Heart left ventricle (tissue), 16 donors: ENCODE results near the gene NAB2. TPM values are rescaled to one million over a fixed set of nuclear protein-coding genes. Genes with fewer than 3 reads are reported as not detected.
A peak's percentile ranks its signal among the peaks of the same experiment; 100 is the strongest.

ENCODE experiments used
- ATAC-seq, 4 donors: fragments of 200-7000 bp; cut with Tn5 transposase; one replicate each; pipeline ENCODE4 v1.9.1; 2020 to 2022; ENCODE audit warnings: moderate library complexity in 4 of 4, mild to moderate bottlenecking in 3 of 4, moderate number of reproducible peaks in 1 of 4
- DNase-seq, 5 donors: peaks; one replicate each; pipeline ENCODE4 v3.0.0-alpha.2; 2020
- H3K27ac ChIP-seq, 12 donors: fragments of 200-600 bp; sonication (generic) in 4 of 12; one replicate each; pipeline versions ENCODE4 v1.5.0 to v1.8.0; 2016 to 2022; ENCODE audit warnings: mild to moderate bottlenecking in 2 of 12
- H3K27me3 ChIP-seq, 9 donors: fragments of 200-600 bp; sonication (generic) in 2 of 9; one replicate each; pipeline versions ENCODE4 v1.5.1 to v1.8.0; 2016 to 2022; ENCODE audit warnings: mild to moderate bottlenecking in 3 of 9
- H3K36me3 ChIP-seq, 9 donors: fragments of 200-600 bp; sonication (generic) in 2 of 9; one replicate each; pipeline versions ENCODE4 v1.5.0 to v1.8.0; 2018 to 2022; ENCODE audit warnings: mild to moderate bottlenecking in 2 of 9
- H3K4me1 ChIP-seq, 12 donors: fragments of 200-600 bp; sonication (generic) in 4 of 12; one replicate each; pipeline versions ENCODE4 v1.5.0 to v1.8.0; 2016 to 2022; ENCODE audit warnings: mild to moderate bottlenecking in 3 of 12
- H3K4me3 ChIP-seq, 12 donors: fragments of 200-600 bp; sonication (generic) in 4 of 12; one replicate each; pipeline versions ENCODE4 v1.5.0 to v1.8.0; 2017 to 2022; ENCODE audit warnings: mild to moderate bottlenecking in 9 of 12, moderate library complexity in 4 of 12
- H3K9me3 ChIP-seq, 12 donors: fragments of 200-600 bp; sonication (generic) in 4 of 12; one replicate each; pipeline versions ENCODE4 v1.5.0 to v1.8.0; 2016 to 2022; ENCODE audit warnings: mild to moderate bottlenecking in 1 of 12
- CTCF ChIP-seq, 12 donors: fragments of 200-600 bp; sonication (generic) in 4 of 12; IDR thresholded peaks; one replicate each; pipeline versions ENCODE4 v1.5.0 to v1.8.0; 2018 to 2022; ENCODE audit warnings: antibody characterized with exemption in 12 of 12, mild to moderate bottlenecking in 5 of 12
- POLR2A ChIP-seq, 2 donors: fragments of 450-650 bp; IDR thresholded peaks; one replicate each; pipeline ENCODE4 v1.6.1; 2017; ENCODE audit warnings: antibody characterized with exemption in 2 of 2, mild to moderate bottlenecking in 2 of 2, moderate library complexity in 2 of 2
- WGBS, 4 donors: extraction: QIAGEN DNeasy Blood & Tissue Kit in 2 of 4; methylation state at CpG; one replicate each; pipeline versions ENCODE4 v1.1.5 to v1.1.7; 2013 to 2018; 5-methylcytosine and 5-hydroxymethylcytosine counted together
- intact Hi-C, 10 donors: fragments of 100-400 bp; cut with DNase I; formaldehyde crosslinking; loops; one replicate each; pipeline versions ENCODE4 v1.11.1 to v1.14.2; 2022
- polyA plus RNA-seq, 2 donors: library from polyadenylated mRNA; stranded (reverse); fragments of 200-250 nt; gene quantifications; one replicate each; pipeline ENCODE4 v1.2.3, GENCODE V29; 2013
- total RNA-seq, 9 donors: library from RNA; depleted of rRNA in 2 of 9; stranded (reverse); fragments of >200 nt in 2 of 9; fragmentation: NEBNext Ultra II Directional in 3 of 9; extraction: Animal tissue kit (Norgen Biotek cat#: 25700) in 3 of 9; gene quantifications; one replicate each; pipeline versions ENCODE4 v1.1.0 to v1.2.4, GENCODE V29; 2016 to 2023
- donor health status: ischemic (EF 13 %, LVEDD 7.1; RV severe dilation, severe dysfunction).
- donor health status: healthy with polysubstance abuse.
- donor health status: DM: no; HTN: yes; CAD: no.
- donor health status: DM: no; HTN: no; CAD: no.
- donor health status: ischemic (EF 25% LVEDD 6.9; RV normal size, moderate dysfunction).
- donor health status: ischemic (EF 25% LVEDD 5.7; RV mildly dilated, moderate dysfunction).
- donor health status: healthy.
- donor health status: DM: yes; HTN: yes; CAD: no.
- donor health status: ischemic (EF 35%, LVEDD 5.7; RV mildly dilated, moderate dysfunction).
- donor health status: nonischemic (EF 11% LVEDD 7.7; RV severe dilation, severe dysfunction).
- donor health status: DM: yes; HTN: yes; CAD: no.
- donor health status: PGD.
- donor health status: ischemic (EF 29% LVEDD 5.4; RV normal size, mild dysfunction).
- donor health status: nonischemic (EF 23%, LVEDD 6.1; RV moderate dilation, normal function).

The NAB2 gene
- total and polyA plus RNA-seq, 11 donors = 8.7 to 30.1 (median 11.8) TPM

- Histone ChIP-seq H3K27me3 (no peaks in the 10 kb centered on the region), H3K4me1 (peaks cover 0 to 10% (median 0%) of the 10 kb centered on the region in 12 donors), H3K36me3 (peaks cover 0 to 96% (median 76%) of the 10 kb centered on the region in 9 donors), H3K27ac (no peak overlapping the region), H3K9me3 (no peaks in the 10 kb centered on the region), H3K4me3 (no peak overlapping the region)
- TF ChIP-seq CTCF (IDR thresholded peaks at IDR 0.05) (no peak), POLR2A (IDR thresholded peaks at IDR 0.05) (no peak)
- intact Hi-C loops = no loop called here
- DNase-seq (no peak), ATAC-seq (no peak)
- WGBS, 4 donors = 81 to 85% (median 84%) methylated on average over 12 of the region's 12 CpGs
These were observed 10.9 kb downstream of the NAB2 start for GRCh38 chr12:57099766-57100165.

- WGBS, 4 donors = 74 to 79% (median 76%) methylated on average over 15 of the region's 15 CpGs
- Histone ChIP-seq H3K4me3 (no peak overlapping the region), H3K27ac (peak overlapping the region in 1 of 12 donors; percentile 14)
These were observed 13.2 kb downstream of the NAB2 start for GRCh38 chr12:57101892-57102695.

GRCh38 chr12:57103856-57104255 is 14.9 kb downstream of the NAB2 start:
- DNase-seq (no peak), ATAC-seq (no peak)
- H3K27ac ChIP-seq = no peak overlapping the region
- H3K36me3 ChIP-seq = peaks cover 0 to 96% (median 65%) of the 10 kb centered on the region in 9 donors
- no peaks in the 10 kb centered on the region for H3K27me3 ChIP-seq
- intact Hi-C loops = no loop called here
- peaks cover 0 to 23% (median 4%) of the 10 kb centered on the region in 12 donors for H3K4me1 ChIP-seq
- no peaks in the 10 kb centered on the region for H3K9me3 ChIP-seq
- H3K4me3 ChIP-seq = no peak overlapping the region
- WGBS, 4 donors = 89 to 95% (median 90%) methylated on average over 7 of the region's 7 CpGs
- no peak for TF ChIP-seq POLR2A (IDR thresholded peaks at IDR 0.05)
- TF ChIP-seq CTCF (IDR thresholded peaks at IDR 0.05) = no peak

More at GRCh38 chr12:57101892-57102695, 13.2 kb downstream of the NAB2 start:
- Histone ChIP-seq H3K4me1 (peaks cover 0 to 10% (median 0%) of the 10 kb centered on the region in 12 donors), H3K27me3 (no peaks in the 10 kb centered on the region), H3K9me3 (no peaks in the 10 kb centered on the region), H3K36me3 (peaks cover 0 to 96% (median 74%) of the 10 kb centered on the region in 9 donors)
- DNase-seq (no peak), ATAC-seq (no peak)
- TF ChIP-seq CTCF (IDR thresholded peaks at IDR 0.05) (no peak), POLR2A (IDR thresholded peaks at IDR 0.05) (no peak)
- intact Hi-C loops = no loop called here

GRCh38 chr12:57104292-57104910 is 15.5 kb downstream of the NAB2 start:
- ATAC-seq = no peak
- intact Hi-C loops = no loop called here
- DNase-seq = no peak
- H3K27me3 ChIP-seq = no peaks in the 10 kb centered on the region
- H3K4me1 ChIP-seq = peaks cover 0 to 25% (median 8%) of the 10 kb centered on the region in 12 donors
- no peak for TF ChIP-seq POLR2A (IDR thresholded peaks at IDR 0.05)
- TF ChIP-seq CTCF (IDR thresholded peaks at IDR 0.05) = no peak
- peaks cover 0 to 92% (median 60%) of the 10 kb centered on the region in 9 donors for H3K36me3 ChIP-seq
- WGBS, 4 donors = 95 to 97% (median 96%) methylated on average over 12 of the region's 12 CpGs
- H3K4me3 ChIP-seq = no peak overlapping the region
- H3K27ac ChIP-seq = no peak overlapping the region
- H3K9me3 ChIP-seq = no peaks in the 10 kb centered on the region
